NCI-H2107 treated with DMSO at 0.1 percent for 48 hours (cell line): Measurements from ENCODE around the gene MTARC2.
"Not testable (repeated sequence)": the region's sequence is repeated elsewhere in the genome, so short reads cannot be mapped to it uniquely, and the experiment has no call there.

Experiments
- DNase-seq: peaks from one replicate; lab custom pipeline; 2025; ENCODE audit not compliant: unreplicated experiment; lab: John Stamatoyannopoulos, UW

Gene MTARC2

GRCh38 chr1:220748089-220748934, at the start of gene MTARC2:
Gene MTARC2, plus strand, starts transcription at chr1:220748322. Its CDS starts 210 bp downstream, at chr1:220748532.
- DNase-seq: peak; percentile 89

- DNase-seq: no peak
Observed at GRCh38 chr1:220698607-220699016, 49.5 kb upstream of the MTARC2 start.

GRCh38 chr1:220699044-220699443, 49.1 kb upstream of the MTARC2 start:
- DNase-seq: no peak

- DNase-seq: peak; percentile 49
Observed at GRCh38 chr1:220700556-220701179, 47.5 kb upstream of the MTARC2 start.

- no peak for DNase-seq
Observed at GRCh38 chr1:220701974-220702373, 46.1 kb upstream of the MTARC2 start.

GRCh38 chr1:220702733-220703270, 45.3 kb upstream of the MTARC2 start:
- DNase-seq: peak; percentile 71

- no peak for DNase-seq
Observed at GRCh38 chr1:220703305-220703704, 44.8 kb upstream of the MTARC2 start.

GRCh38 chr1:220705782-220706181, 42.3 kb upstream of the MTARC2 start:
- no peak for DNase-seq

- no peak for DNase-seq
Observed at GRCh38 chr1:220706480-220706879, 41.6 kb upstream of the MTARC2 start.

- no peak for DNase-seq
Observed at GRCh38 chr1:220707160-220707559, 41.0 kb upstream of the MTARC2 start.

- DNase-seq: no peak
Observed at GRCh38 chr1:220708244-220708643, 39.9 kb upstream of the MTARC2 start.

GRCh38 chr1:220708936-220709801, 39.0 kb upstream of the MTARC2 start:
- no peak for DNase-seq

GRCh38 chr1:220710333-220710732, 37.8 kb upstream of the MTARC2 start:
- no peak for DNase-seq

GRCh38 chr1:220711056-220711809, 36.9 kb upstream of the MTARC2 start:
- DNase-seq: no peak

GRCh38 chr1:220715986-220716385, 32.1 kb upstream of the MTARC2 start:
- not testable (repeated sequence) for DNase-seq

GRCh38 chr1:220717800-220718640, 30.1 kb upstream of the MTARC2 start:
- DNase-seq: no peak

GRCh38 chr1:220721266-220721665, 26.9 kb upstream of the MTARC2 start:
- DNase-seq: not testable (repeated sequence)

GRCh38 chr1:220726634-220727033, 21.5 kb upstream of the MTARC2 start:
- no peak for DNase-seq

GRCh38 chr1:220727519-220727918, 20.6 kb upstream of the MTARC2 start:
- DNase-seq: no peak

- no peak for DNase-seq
Observed at GRCh38 chr1:220730486-220730885, 17.6 kb upstream of the MTARC2 start.
